GF-D8 (cell line): ENCODE results near the gene KPNA6.
"Not testable (repeated sequence)": the region's sequence is repeated elsewhere in the genome, so short reads cannot be mapped to it uniquely, and the experiment has no call there.

Experiments
- DNase-seq: peaks from one replicate; lab custom pipeline; 2025; lab: John Stamatoyannopoulos, UW

Gene KPNA6

GRCh38 chr1:32100807-32101708, 6.8 kb upstream of the KPNA6 start:
- DNase-seq: no peak

- no peak for DNase-seq
Observed at GRCh38 chr1:32104127-32104526, 3.7 kb upstream of the KPNA6 start.

- no peak for DNase-seq
Observed at GRCh38 chr1:32105338-32105737, 2.5 kb upstream of the KPNA6 start.

- DNase-seq: no peak
Observed at GRCh38 chr1:32106663-32107275, 1.1 kb upstream of the KPNA6 start.

- DNase-seq: no peak
Observed at GRCh38 chr1:32111040-32111623, 3.3 kb downstream of the KPNA6 start.

- no peak for DNase-seq
Observed at GRCh38 chr1:32111789-32112188, 3.9 kb downstream of the KPNA6 start.

- DNase-seq: no peak
Observed at GRCh38 chr1:32112806-32113375, 5.0 kb downstream of the KPNA6 start.

GRCh38 chr1:32113436-32113835, 5.6 kb downstream of the KPNA6 start:
- not testable (repeated sequence) for DNase-seq

GRCh38 chr1:32114420-32114819, 6.6 kb downstream of the KPNA6 start:
- no peak for DNase-seq

- DNase-seq: no peak
Observed at GRCh38 chr1:32115496-32115895, 7.6 kb downstream of the KPNA6 start.

GRCh38 chr1:32116531-32116930, 8.7 kb downstream of the KPNA6 start:
- DNase-seq: no peak

- DNase-seq: no peak
Observed at GRCh38 chr1:32122151-32122550, 14.3 kb downstream of the KPNA6 start.

GRCh38 chr1:32123361-32123760, 15.5 kb downstream of the KPNA6 start:
- DNase-seq: not testable (repeated sequence)

- no peak for DNase-seq
Observed at GRCh38 chr1:32125313-32125712, 17.5 kb downstream of the KPNA6 start.

- DNase-seq: no peak
Observed at GRCh38 chr1:32126770-32127169, 18.9 kb downstream of the KPNA6 start.

GRCh38 chr1:32127409-32128198, 19.7 kb downstream of the KPNA6 start:
- DNase-seq: no peak

- DNase-seq: peak; percentile 30
Observed at GRCh38 chr1:32128479-32128878, 20.6 kb downstream of the KPNA6 start.

- DNase-seq: peak; percentile 54
Observed at GRCh38 chr1:32128964-32129363, 21.1 kb downstream of the KPNA6 start.

- DNase-seq: not testable (repeated sequence)
Observed at GRCh38 chr1:32133950-32134280, 26.1 kb downstream of the KPNA6 start.

- no peak for DNase-seq
Observed at GRCh38 chr1:32137111-32137510, 29.3 kb downstream of the KPNA6 start.

- no peak for DNase-seq
Observed at GRCh38 chr1:32138965-32139364, 31.1 kb downstream of the KPNA6 start.
